GM12801 (cell line): Measurements from ENCODE around the gene HTR4.

Experiments used
- CTCF ChIP-seq: IDR thresholded peaks from one replicate; pipeline ENCODE4 v1.5.1; 2011; ENCODE audit warnings: control low read depth; ENCODE audit not compliant: insufficient read length; ENCODE audit errors: extremely low read depth

Gene HTR4

DNA sequence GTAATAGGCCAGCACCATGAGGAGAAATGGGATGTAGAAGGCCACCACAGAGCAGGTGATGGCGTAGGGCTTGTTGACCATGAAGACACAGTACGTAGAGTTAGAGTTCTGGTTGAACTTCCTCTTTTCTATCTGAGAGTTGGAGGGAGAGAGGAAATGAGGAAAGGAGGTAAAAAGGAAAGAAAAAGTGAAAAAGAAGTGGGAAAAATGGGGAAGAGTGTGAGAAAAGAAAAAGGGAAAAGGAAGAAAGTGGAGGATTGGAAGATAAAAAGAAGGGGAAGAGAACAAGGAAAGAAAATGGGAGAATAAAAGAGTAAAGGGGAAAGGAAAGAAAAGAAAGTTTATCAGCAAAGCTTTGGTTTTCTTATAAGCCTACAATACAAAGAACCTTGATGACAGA is 144.4 kb downstream of the HTR4 start:
- TF ChIP-seq CTCF, result no peak

- TF ChIP-seq CTCF, result no peak
Measured at GRCh38 chr5:148507648-148508047, 146.7 kb downstream of the HTR4 start.

- TF ChIP-seq CTCF, result no peak
Measured at GRCh38 chr5:148499452-148499851, 154.9 kb downstream of the HTR4 start.

GRCh38 chr5:148497757-148498156 is 156.6 kb downstream of the HTR4 start:
- TF ChIP-seq CTCF, result no peak

DNA sequence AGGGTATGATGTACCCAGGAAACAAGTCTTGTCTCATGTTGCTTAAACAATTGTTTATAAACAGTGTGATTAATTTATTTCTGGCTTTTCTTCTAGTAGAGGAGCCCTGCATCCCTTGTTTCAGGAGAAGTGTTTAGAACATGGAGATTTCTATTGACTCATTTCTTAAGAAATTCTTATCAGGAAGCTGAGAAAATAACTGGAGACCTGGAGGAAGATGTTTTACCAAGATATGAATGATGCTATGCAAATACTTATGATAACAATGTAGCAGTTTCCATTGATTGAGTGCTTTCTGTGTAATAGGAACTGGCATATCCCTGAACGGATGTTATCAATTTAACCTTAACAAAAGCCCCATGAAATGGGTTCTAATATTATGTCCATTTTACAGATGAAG is 162.0 kb downstream of the HTR4 start:
- no peak for TF ChIP-seq CTCF

GRCh38 chr5:148491793-148492184 is 162.5 kb downstream of the HTR4 start:
- no peak for TF ChIP-seq CTCF

- no peak for TF ChIP-seq CTCF
Measured at GRCh38 chr5:148491015-148491792, 163.1 kb downstream of the HTR4 start.

DNA sequence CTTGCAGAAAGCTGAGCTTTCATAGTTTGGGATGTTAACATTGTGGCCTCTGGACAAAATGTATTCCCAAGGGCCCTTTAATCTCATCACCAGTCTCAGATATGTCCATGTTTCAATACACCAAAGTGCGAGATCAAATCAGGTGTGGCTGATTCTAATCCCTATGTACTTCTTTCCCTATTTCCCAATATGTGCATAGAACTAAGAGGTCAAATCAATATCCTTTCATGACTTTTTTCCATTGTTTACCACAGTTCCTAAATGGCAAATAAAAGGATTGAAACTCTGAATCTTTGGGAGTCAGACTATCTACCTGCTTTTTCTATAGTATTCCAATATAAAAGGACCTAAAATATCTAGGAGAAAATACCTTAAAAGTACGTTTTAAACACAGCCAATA is 165.6 kb downstream of the HTR4 start:
- TF ChIP-seq CTCF, result no peak
